Type B pancreatic cell (in vitro differentiated cells): ENCODE results near the gene DTNBP1. TPM values are rescaled to one million over a fixed set of nuclear protein-coding genes. Genes with fewer than 3 reads are reported as not detected.
"Not testable (repeated sequence)": the region's sequence is repeated elsewhere in the genome, so short reads cannot be mapped to it uniquely, and the experiment has no call there.

Experiments used
- DNase-seq: peaks from one replicate; pipeline ENCODE4 v3.0.0; 2021; ENCODE audit warnings: mixed read lengths; ENCODE audit not compliant: unreplicated experiment; ENCODE audit errors: extremely low spot score
- H3K27ac Mint-ChIP-seq: 2 replicates; pipeline ENCODE4 v1.8.0; 2021; ENCODE audit warnings: mild to moderate bottlenecking, mixed read lengths
- H3K27me3 Mint-ChIP-seq: 2 replicates; pipeline ENCODE4 v1.8.0; 2021; ENCODE audit warnings: mixed read lengths
- H3K36me3 Mint-ChIP-seq: 2 replicates; pipeline ENCODE4 v1.8.0; 2021; ENCODE audit warnings: mixed read lengths
- H3K4me1 Mint-ChIP-seq: one replicate; pipeline ENCODE4 v1.8.0; 2021; ENCODE audit warnings: mixed read lengths; ENCODE audit not compliant: unreplicated experiment
- H3K4me3 Mint-ChIP-seq: 2 replicates; pipeline ENCODE4 v1.8.0; 2021; ENCODE audit warnings: mild to moderate bottlenecking, mixed read lengths
- H3K9me3 Mint-ChIP-seq: 2 replicates; pipeline ENCODE4 v1.8.0; 2021; ENCODE audit warnings: mixed read lengths
- CTCF ChIP-seq: fragments of 200-600 bp; sonication (generic); conservative IDR thresholded peaks from 2 replicates; pipeline ENCODE4 v1.5.0; 2021; ENCODE audit warnings: antibody characterized with exemption, mild to moderate bottlenecking
- total RNA-seq: library from RNA; stranded (reverse); gene quantifications from 2 replicates; pipeline ENCODE4 v1.2.1, GENCODE V29; 2021; ENCODE audit warnings: low replicate concordance

DTNBP1 gene
- total RNA-seq, 1 donor from 2014 or later = 11.6 TPM

GRCh38 chr6:15657290-15657689 is 5.5 kb downstream of the DTNBP1 start:
- no peak overlapping the region for H3K4me3 Mint-ChIP-seq
- no peak for TF ChIP-seq CTCF
- no peak overlapping the region for H3K27ac Mint-ChIP-seq
- no peaks in the 10 kb centered on the region for H3K9me3 Mint-ChIP-seq
- no peak for DNase-seq
- H3K27me3 Mint-ChIP-seq = no peaks in the 10 kb centered on the region
- no peaks in the 10 kb centered on the region for H3K4me1 Mint-ChIP-seq
- H3K36me3 Mint-ChIP-seq = peaks cover 5% of the 10 kb centered on the region

GRCh38 chr6:15656145-15656544 is 6.7 kb downstream of the DTNBP1 start:
- no peaks in the 10 kb centered on the region for H3K4me1 Mint-ChIP-seq
- H3K27me3 Mint-ChIP-seq = no peaks in the 10 kb centered on the region
- H3K4me3 Mint-ChIP-seq = no peak overlapping the region
- H3K9me3 Mint-ChIP-seq = no peaks in the 10 kb centered on the region
- no peak for DNase-seq
- no peak for TF ChIP-seq CTCF
- H3K27ac Mint-ChIP-seq = no peak overlapping the region
- H3K36me3 Mint-ChIP-seq = peaks cover 5% of the 10 kb centered on the region

- Mint-ChIP-seq H3K4me3 (no peak overlapping the region), H3K36me3 (peaks cover 7% of the 10 kb centered on the region), H3K27ac (no peak overlapping the region), H3K9me3 (no peaks in the 10 kb centered on the region), H3K27me3 (no peaks in the 10 kb centered on the region), H3K4me1 (no peaks in the 10 kb centered on the region)
- TF ChIP-seq CTCF = no peak
- no peak for DNase-seq
Observed at GRCh38 chr6:15654250-15654649, 8.6 kb downstream of the DTNBP1 start.

GRCh38 chr6:15653581-15653980 is 9.2 kb downstream of the DTNBP1 start:
- no peak overlapping the region for H3K4me3 Mint-ChIP-seq
- H3K27ac Mint-ChIP-seq = no peak overlapping the region

DNA sequence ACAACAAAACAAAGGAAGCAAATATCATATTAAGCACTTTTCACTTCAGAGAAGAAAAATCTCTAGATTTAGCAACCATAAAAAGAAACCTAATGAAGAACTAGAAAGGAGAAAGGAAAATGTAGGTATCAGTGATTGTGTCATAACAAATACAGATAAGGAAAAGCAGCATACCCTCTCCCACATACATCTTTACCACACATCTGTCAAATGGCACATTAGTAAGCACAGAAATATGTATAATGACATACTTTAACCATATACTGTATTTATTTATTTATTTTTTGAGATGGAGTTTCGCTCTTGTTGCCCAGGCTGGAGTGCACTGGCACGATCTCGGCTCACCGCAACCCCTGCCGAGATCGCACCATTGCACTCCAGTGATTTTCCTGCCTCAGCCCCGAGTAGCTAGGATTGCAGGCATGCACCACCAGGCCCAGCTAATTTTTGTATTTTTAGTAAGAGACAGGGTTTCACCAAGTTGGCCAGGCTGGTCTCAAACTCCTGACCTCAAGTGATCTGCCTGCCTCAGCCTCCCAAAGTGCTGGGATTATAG is 12.7 kb downstream of the DTNBP1 start:
- not testable (repeated sequence) for H3K27me3 Mint-ChIP-seq, H3K9me3 Mint-ChIP-seq, H3K27ac Mint-ChIP-seq, H3K4me3 Mint-ChIP-seq, H3K4me1 Mint-ChIP-seq, DNase-seq
- H3K36me3 Mint-ChIP-seq = peaks cover 28% of the 10 kb centered on the region

More at GRCh38 chr6:15653581-15653980, 9.2 kb downstream of the DTNBP1 start:
- DNase-seq = no peak
- Mint-ChIP-seq H3K36me3 (peaks cover 11% of the 10 kb centered on the region), H3K27me3 (no peaks in the 10 kb centered on the region), H3K9me3 (no peaks in the 10 kb centered on the region), H3K4me1 (no peaks in the 10 kb centered on the region)
- no peak for TF ChIP-seq CTCF

DNA sequence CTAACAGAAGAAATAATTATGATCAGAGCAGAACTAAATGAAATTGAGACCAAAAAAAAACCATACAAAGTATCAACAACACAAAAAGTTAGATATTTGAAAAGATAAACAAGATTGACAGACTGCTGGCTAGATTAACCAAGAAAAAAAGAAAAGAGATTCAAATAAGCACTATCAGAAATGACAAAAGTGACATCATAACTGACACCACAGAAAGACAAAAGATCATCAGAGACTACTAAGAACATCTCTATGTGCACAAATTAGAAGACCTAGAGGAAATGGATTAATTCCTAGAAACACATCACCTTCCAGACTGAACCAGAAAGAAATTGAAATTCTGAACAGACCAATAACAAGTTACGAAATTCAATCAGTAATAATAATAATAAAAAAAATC is 17.9 kb downstream of the DTNBP1 start:
- no peak for DNase-seq
- H3K4me1 Mint-ChIP-seq = no peaks in the 10 kb centered on the region
- H3K4me3 Mint-ChIP-seq = no peak overlapping the region
- H3K9me3 Mint-ChIP-seq = peaks cover 17% of the 10 kb centered on the region
- H3K27ac Mint-ChIP-seq = no peak overlapping the region
- peaks cover 56% of the 10 kb centered on the region for H3K36me3 Mint-ChIP-seq
- H3K27me3 Mint-ChIP-seq = no peaks in the 10 kb centered on the region
- TF ChIP-seq CTCF = no peak
